OCI-M1 (cell line): ENCODE results near the gene HSPB7.
A peak's percentile ranks its signal among the peaks of the same experiment; 100 is the strongest.
"Not testable (repeated sequence)": the region's sequence is repeated elsewhere in the genome, so short reads cannot be mapped to it uniquely, and the experiment has no call there.

ENCODE experiments used
- DNase-seq: peaks from one replicate; lab custom pipeline; 2025; lab: John Stamatoyannopoulos, UW

Gene HSPB7

DNA sequence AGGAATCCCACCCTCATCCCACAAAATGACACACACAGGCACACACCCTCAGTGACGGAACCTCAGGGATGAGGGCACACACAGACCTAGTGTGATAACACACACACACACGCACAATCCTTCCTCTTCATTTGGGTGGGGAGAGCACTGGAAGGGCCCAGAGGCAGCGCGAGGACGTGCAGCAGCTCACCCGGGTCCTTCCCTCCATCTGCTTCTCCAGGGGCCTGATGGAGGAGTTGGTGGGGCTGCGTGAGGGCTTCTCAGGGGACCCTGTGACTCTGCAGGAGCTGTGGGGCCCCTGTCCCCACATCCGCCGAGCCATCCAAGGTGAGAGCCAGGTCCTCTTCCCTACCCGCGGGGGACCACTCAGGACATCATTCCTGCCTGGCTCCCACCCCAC lies 4.5 kb upstream of the HSPB7 start:
- DNase-seq = no peak

DNA sequence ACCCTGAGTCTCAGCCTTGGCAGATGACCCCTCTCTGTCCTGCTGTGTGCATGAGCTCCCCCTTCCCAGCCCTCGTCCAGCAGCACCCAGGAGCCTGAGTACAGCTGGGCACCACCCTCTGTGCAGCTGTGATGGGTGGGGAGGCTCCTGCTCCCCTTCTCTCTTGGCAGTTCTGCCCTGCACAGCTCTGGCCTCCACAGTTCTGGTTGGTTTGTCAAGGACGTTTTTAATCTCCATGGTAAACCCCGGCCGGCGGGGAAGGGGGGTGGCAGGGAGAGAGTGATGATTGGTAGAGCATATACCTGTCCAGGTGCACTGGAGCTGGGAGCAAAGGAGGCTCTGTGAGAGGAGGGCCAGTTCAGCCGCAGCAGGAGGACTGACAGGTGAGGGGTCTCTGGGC lies 3.8 kb upstream of the HSPB7 start, which contains the start of gene CLCNKA:
TSS of gene CLCNKA (plus strand) at position 356 of the 400 bp plus-strand sequence. CDS start 584 bp downstream, outside the sequence.
- DNase-seq = no peak

DNA sequence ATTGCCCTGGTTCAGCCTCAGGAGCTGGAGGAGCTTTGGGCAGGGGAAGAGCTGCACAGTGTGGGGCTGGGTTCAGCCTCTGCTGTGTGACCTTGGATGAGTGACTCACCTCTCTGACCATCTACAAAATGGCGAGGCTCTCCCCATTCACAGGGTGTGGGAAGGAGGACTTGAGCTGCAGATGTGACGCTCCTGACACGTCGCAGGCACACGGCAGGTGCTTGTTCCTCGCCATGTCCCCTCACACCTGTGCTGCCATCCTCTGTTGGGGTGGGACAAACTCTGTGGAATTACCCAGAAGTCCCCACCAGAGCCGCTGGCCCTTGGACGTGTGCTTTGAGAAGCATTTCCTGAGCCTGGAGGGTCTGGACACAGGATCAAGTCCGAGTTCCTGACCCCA lies 3.0 kb upstream of the HSPB7 start:
- DNase-seq = not testable (repeated sequence)

DNA sequence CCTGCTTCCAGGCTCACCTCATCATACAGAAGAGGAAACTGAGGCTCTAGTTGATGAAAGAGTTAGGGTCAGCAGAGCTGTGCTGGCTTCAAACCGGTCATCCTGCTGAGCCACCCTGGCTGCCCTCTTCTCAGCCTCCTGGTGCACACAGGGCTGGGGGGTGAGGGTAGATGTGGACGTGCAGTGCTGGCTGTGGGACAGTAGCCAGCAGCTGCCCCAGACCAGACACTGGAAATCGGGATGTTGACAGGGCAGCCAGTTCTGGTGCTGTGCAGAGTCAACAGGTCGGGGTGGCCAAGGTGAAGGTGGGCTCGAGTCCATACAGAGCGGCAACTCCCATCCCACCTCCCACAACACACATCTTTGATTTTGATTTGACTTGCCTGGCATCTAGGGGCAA lies 2.5 kb upstream of the HSPB7 start:
- DNase-seq = no peak

DNA sequence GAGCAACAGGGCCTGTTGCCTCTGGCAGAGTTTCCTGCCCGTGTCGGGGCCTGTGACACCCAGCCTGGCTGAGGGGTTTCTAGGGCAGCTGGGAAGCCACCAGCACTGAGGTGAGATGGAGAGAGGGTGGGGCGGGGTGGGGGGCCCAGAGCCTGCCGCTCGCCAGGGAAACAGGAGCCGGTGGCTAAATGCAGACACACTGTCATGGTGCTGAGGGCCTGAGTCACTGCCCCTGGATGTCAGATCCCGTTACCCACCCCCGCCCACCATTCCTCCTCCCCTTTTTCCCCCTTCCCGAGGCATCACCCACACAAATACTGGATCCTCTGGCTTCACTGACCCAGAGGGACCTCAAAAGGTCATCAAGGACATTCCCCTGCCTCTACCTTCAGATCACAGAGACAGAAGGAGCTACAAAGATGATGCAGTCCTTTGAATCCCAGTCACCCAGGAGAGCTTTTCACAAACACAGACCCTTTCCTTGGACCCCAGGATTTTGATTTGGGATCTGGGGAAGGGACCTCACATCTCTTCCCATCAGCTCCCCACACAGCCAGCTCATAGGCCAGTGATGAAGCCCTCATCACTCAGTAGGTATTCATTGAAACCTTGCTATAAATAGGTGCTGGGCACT lies 1.9 kb upstream of the HSPB7 start:
- no peak for DNase-seq

DNA sequence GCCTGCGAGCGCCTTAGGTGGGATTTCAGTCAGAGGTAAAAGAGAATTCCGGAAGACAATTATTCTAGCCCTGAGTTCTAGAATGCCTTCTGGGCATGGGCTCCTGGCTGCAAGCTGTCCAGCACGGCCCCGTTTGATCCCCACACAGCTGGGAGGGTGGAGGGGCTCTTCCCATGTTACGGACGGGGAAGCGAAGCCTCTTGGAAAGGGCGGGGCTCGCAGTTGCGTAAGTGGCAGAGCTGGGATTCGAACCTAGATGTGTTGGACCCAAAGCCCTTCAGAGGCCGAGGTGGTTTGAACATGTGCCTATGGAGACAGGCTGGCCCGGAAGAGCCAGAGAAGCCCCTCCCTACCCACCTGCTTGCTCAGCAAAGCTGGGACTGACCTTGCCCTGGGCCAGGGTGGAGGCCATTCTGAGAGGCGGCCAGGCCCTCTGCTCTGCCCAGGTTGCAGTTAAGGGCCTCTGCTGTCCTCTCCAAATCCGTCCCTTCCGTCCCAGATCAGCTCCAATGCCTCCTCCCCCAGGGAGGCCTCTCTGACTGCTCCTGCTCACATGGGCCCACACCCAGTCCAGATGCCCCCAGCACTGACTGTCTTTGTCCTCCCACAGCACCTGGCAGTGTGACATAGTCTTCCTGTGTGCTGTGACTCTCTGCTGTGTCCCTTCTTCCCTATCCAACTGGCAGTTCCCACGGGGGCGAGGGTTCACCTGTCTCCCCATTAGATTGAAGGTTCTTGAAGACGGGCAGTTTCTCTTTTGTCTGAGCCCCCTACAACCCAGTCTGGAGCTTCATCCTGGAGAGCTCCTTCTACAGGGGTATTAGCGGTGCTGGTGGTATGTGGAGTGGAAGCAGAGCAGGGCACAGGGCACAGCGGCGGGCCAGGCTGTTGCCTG lies 1.2 kb upstream of the HSPB7 start:
- no peak for DNase-seq

DNA sequence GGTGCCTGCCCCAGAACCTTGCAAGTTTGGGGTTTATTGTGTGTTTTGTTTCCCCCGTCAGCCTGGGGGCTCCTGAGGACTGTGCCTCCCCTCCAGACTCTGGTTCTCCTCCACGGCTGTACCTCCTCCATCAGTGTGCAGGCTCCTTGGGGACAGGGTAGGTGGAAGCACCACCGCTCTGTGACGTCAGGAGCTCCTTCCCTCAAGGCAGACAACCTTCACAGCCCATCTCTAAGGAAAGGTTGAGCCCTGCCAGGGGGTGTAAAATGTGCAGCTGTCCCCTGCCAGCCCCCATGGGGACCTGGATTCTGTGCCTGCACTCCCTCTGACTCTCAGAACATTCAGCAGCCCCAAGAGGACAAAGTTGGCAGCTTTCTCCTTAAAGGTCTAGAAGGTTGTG lies 465 bp upstream of the HSPB7 start:
- DNase-seq = no peak

DNA sequence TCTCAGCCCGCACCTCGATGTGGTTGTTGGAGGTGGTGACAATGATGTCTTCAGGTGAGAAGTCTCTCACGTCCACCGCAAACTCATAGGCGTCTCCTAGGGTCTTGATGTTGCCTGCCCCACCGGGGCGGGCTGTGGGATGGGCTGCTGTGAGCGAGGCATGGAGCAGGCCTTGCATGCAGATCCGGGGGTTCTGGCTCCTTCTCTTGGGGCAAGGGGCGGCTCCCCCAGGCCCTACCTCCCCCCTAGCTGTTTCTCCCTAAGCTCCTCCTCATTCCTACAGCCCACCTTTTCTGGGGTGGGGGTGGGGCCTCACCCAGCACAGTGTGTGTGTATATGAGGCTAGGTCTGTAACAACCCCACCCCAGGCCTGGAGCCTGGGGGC lies 775 bp downstream of the HSPB7 start:
- DNase-seq = no peak

DNA sequence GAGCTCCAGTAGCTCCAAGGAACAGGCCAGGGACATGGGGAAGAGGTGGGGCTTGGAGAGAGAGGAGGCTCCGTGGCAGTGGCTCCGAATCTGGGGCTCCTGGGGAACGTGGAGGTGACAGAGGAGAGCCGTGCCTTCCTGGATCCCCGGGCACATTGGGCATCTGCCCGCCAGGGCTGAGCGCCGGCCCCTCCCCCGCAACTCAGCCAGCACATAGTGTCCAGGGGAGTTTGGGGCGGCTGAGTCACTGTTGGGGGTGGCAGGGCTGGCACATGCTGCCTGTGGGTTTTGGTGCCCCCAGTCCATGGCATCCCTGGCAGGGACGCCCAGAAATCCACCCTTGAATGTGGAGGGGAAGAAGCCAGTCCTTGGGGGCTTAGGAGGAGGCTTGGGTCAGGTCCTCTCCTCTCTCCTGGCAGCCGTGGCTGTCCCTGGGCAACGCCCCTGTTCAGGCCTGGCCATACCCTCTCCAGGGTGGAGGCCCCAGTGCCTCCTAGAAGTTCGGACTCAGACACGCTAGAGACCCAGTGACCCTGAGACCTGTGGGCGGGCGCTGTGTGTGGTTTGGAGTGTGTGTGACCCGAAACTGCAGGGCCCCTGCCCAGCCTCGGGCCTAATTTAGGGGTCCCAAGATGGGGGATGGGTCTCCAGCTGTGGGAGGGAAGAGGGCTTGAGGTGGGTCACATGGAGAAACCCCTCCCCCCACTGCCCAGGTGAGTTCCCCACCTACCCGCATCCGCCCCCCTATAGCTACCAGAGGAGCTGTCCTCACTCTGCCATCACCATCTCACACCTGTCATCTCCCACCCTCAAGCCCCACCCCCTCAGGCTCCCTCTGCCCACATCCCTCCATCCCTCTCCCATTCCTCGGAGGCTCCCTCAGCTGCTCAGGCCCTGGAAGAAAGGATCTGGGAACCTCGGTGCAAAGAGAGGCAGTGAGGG lies 1.6 kb downstream of the HSPB7 start:
- DNase-seq = no peak

DNA sequence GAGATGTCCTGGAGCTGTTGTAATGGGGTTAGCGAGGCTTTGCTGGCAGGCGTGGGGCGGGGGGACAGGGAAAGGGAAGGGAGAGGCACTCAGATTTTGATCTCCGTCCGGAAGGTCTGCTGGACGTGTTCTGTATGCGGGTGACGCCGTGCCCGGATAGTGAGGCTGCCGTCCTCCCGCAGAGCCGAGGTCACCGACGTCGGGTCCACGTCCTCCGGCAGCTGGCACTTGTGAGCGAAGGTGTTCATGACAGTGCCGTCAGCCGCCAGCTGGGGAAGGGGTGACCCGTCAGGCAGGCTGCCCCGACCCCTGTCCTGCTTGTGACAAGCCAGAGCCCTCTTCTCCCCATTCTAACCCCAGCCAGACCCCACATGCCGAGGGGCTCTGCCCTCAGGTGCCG lies 2.4 kb downstream of the HSPB7 start:
- DNase-seq = no peak

DNA sequence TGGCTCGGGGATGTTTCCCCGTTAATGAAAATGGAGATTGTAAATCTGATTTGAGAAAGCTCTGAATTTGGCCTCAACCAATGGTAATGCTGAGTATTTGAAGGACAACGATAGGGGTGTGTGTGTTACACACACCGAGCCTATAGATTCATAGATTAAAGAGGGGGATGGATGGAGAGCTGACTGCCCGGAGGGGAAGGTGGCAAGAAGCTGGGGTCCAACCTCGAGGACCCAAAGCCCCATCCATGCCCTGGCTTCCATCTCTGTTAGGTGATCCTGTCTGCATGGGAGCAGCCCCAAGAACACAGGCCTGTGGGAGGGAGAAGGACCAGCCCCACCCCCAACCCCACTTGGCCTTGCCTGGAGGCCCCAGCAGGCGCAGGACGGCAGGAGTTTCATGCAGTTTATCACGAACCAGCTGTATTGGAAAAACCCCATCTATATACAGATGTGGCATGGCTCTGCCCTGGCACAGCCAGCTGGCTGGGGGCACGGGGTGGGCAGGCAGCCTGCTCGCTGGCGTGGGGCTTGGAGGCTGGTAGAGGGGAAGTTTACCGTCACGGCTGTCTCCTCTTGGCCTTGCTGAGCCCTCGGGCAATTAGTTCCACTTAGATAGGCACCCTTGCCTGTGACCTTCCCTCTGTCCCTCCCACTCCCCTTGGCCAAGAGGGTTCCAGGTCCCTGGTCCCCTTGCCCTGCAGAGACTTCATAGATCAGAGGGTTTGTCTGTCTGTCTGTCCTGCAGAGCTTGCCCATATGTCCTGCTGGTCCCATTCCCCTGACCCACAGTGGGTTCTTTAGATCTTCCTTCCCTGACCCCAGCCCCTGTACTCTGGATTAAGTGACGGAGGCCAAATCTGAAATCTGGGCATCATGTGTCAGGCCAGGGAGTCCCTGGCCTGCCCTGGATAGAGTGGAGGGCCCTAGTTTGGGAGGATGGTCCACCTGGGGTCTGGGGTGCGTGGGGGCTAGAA lies 3.0 kb downstream of the HSPB7 start:
- DNase-seq = peak; percentile 65

DNA sequence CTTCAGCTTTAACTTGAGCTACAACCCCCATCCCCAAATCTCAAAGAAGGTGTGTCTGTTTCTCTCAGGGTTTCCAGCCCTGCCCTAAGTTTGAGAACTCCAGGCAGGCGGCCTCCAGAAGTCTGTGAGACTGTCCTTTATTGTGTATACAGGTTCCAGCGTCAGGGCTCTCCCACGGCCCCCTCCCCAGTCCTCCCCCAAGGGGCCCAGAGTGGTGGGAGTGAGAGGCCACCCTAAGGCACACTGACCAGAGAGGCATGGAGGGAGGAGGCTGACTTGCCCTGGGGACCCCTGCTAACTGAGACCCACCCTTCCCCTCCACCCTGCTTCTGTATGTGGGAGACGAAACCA lies 4.0 kb downstream of the HSPB7 start:
- DNase-seq = no peak

DNA sequence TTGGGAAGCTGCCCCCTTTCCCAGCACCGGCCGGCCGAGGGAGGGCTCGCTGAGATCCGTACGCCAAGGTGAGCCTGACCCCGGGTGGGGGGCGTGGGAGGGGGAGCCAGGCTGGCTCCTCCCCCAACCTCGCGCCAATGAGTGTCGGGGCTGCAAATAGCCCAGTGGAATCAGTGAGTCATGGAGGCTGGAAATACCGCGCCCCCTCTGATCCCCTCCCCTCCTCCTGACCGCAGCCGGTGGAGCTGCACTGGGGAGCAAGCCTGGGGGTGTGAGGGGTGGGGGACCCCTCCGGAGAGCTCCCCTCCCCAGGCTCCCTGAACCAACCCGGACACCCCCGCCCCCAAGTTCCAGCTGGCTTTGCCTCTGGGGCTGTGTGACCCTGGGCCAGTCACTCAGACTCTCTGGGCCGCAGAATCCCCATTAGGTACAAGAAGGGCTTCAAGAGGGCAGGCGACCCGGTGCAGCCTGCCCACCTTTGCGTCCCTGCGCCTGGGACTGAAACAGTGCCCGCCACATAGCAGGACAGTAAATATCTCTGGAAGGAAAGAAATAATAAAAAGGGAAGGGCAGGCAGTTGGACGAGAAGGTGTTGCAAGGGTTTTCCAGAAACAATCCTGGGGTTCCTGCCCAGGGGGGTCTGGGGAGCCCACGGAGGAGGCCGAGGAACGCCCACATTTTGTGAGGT lies 4.5 kb downstream of the HSPB7 start:
- peak; percentile 77 for DNase-seq

DNA sequence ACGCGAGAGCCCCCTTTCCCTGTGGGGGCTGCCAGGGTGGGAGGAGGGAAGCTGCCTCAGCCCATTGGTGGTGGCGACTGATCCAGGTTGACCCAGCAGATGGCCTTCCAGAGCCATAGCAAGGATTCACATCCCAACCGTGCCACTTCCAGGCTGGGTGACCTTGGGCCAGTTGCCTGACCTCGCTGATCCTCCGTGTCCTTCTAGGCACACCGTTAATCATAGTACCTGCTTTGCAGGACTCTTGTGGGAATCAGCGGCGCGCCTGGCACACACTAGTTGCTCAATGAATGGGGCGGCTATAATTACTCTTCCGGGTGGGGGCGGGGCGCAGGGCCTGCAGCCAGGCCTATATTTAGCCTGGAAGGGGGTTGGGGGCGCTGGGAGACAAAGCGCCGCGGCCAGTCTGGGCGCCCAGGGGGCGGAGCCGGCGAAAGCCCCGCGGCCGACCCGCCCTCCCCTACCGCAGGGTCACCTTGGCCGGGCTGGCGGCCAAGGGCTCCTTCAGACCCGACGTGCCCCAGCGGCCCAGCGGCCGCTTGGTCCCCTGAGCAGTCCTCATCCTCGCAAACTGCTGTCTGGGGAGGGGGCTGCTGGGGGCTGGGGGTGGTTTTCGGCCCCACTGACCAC lies 5.1 kb downstream of the HSPB7 start:
- DNase-seq = peak; percentile 82

DNA sequence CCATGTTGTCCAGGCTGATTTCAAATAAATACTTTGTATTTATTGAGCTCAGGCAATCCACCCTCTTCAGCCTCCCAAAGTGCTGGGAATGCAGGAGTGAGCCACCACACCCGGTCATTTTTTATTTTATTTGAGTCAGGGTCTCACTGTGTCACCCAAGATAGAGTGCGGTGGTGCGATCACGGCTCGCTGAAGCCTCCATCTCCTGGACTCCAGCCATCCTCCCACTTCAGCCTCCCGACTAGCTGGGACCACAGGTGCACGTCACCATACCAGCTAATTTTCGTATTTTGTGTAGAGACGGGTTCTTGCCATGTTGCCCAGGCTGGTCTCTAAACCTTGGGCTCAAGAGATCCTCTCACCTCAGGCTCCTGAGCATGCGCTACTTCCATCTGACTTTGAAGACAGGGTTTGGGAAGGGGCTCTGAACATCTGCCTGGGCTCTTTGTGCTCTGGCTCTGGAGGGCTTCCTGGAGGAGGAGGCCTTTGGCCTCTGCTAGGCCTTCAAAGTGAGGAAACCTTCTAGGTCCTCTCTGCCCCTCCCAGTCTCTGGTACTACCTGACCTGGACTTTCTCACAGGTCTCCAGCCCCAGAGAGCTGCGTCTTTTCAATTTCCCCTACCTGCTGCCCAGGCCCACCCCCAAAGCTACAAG lies 5.8 kb downstream of the HSPB7 start:
- DNase-seq = no peak

DNA sequence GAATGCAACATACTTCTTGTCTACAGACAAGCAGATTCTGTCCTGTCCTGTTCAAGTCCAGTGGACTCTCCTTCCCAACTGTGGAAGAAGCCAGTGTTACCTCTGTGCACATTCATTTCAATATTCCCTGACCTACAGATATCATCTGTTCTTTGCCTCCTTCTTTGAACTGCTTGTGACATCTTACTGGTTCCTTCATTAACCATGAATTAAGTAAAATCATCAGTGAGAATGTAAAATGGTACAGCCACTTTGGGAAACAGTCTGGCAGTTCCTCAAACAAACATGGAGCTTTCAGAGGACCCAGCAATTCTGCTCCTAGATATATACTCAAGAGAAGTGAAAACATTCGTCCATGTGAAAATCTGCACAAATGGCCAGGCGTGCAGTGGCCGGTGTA lies 7.0 kb downstream of the HSPB7 start:
- no peak for DNase-seq

DNA sequence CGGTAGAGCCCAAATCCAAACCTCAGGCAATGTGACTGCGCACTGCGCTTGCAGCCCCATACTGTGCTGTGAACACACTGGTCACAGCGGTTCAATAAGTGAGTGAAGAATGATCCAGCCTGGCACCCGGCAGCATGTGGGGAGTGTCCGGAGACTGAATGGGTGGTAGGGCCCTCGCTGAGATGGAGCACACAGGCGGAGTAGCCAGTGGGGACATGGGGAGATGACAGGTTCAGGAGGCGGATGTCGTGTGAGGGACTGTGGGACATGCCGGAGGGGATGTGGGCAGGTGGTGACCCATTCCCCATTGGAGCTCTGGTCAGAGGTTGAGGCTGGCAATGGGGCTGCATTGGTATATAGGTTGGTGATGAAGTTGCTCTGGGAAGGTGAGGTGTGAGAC lies 8.2 kb downstream of the HSPB7 start:
- DNase-seq = no peak

DNA sequence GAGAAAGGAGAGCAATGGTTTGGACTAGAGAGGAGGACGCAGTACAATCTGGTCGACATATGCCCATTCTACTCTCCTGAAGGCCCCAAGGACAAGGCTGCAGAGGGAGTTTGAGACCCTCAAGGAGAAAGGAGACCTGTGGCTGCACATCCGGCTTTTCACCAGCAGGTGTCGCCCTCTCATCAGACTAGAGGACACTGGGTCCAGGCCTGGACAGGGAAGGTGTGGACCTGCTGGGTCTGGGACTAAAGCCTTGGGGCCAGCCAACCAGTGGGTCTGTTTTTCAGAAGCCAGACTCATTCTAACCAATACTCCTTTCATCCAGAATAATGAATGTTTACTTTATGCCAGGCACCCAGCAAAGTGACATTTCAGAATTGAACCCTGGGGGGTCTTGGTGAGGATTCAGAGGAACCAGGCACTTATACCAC lies 8.8 kb downstream of the HSPB7 start:
- peak; percentile 83 for DNase-seq

DNA sequence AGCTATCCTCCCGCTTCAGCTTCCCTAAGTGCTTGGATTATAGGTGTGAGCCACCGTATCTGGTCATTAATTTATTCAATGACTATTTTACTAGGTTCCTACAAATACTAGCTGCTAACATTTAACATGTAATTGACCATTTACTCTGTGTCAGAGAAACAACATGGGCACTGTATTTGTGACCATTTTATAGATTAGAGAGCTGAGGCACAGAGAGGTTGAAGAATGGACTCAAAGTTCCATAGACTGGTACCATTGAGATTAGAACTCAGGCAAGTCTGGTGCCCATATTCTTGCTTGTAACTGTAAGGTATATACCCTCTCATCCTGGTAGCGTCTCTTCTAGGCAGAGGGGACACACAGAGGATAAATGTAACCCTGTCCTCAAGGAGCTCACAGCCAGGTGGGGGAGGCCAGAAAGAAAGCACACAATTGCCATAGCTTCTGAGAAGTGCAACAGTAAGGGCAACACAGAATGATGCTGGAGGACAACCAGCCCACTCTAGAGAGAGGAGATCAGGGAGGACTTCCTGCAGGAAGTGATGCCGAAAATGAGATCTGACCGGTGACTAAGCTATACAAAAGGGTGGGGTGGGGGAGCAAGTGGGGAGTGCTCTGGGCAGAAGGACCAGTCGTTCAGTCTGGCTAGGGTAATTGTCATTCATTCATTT lies 10.0 kb downstream of the HSPB7 start:
- no peak for DNase-seq
